Thymus (tissue), 11 donors: ENCODE results near the gene IFNGR2. TPM values are rescaled to one million over a fixed set of nuclear protein-coding genes. Genes with fewer than 3 reads are reported as not detected.
A peak's percentile ranks its signal among the peaks of the same experiment; 100 is the strongest.
"Not testable (repeated sequence)": the region's sequence is repeated elsewhere in the genome, so short reads cannot be mapped to it uniquely, and the experiment has no call there.

Source experiments
- DNase-seq, 9 donors: peaks; one replicate each; pipeline ENCODE4 v3.0.0-alpha.2; 2013; ENCODE audit warnings: low spot score in 9 of 9, low read depth in 6 of 9, missing footprints in 1 of 9
- H3K27ac ChIP-seq, 2 donors: one replicate each; pipeline ENCODE4 v1.5.1; 2013; ENCODE audit warnings: control low read depth in 1 of 2, low read depth in 1 of 2, low read length in 1 of 2, mild to moderate bottlenecking in 1 of 2, moderate library complexity in 1 of 2
- H3K27me3 ChIP-seq, 2 donors: one replicate each; pipeline ENCODE4 v1.5.1; 2013; ENCODE audit warnings: low read length in 1 of 2; ENCODE audit not compliant: control insufficient read depth in 2 of 2, insufficient read depth in 1 of 2
- H3K36me3 ChIP-seq, 2 donors: one replicate each; pipeline ENCODE4 v1.5.1; 2013; ENCODE audit warnings: low read length in 1 of 2, mild to moderate bottlenecking in 1 of 2, moderate library complexity in 1 of 2; ENCODE audit not compliant: control insufficient read depth in 2 of 2, insufficient read depth in 2 of 2
- H3K4me1 ChIP-seq, 2 donors: one replicate each; pipeline ENCODE4 v1.5.1; 2013; ENCODE audit warnings: low read length in 2 of 2; ENCODE audit not compliant: control insufficient read depth in 2 of 2, insufficient read depth in 2 of 2
- H3K4me3 ChIP-seq, 2 donors: one replicate each; pipeline ENCODE4 v1.5.1; 2013; ENCODE audit warnings: low read length in 2 of 2, control low read depth in 1 of 2, mild to moderate bottlenecking in 1 of 2
- H3K9me3 ChIP-seq, 2 donors: one replicate each; pipeline ENCODE4 v1.5.1; 2013; ENCODE audit warnings: low read length in 1 of 2, mild to moderate bottlenecking in 1 of 2; ENCODE audit not compliant: control insufficient read depth in 2 of 2, insufficient read depth in 1 of 2
- WGBS: extraction: QIAGEN DNeasy Blood & Tissue Kit; methylation state at CpG from one replicate; pipeline ENCODE4 v1.1.7; 2013; 5-methylcytosine and 5-hydroxymethylcytosine counted together
- polyA plus RNA-seq: library from polyadenylated mRNA; stranded (reverse); fragments of 200-250 nt; gene quantifications from one replicate; pipeline ENCODE4 v1.2.3, GENCODE V29; 2013
- total RNA-seq: library from RNA; stranded (reverse); fragments of 120-200 nt; gene quantifications from one replicate; pipeline ENCODE4 v1.2.4, GENCODE V29; 2013
- donor health status: healthy.

Gene IFNGR2
- total and polyA plus RNA-seq, 2 donors = 50.7 to 111 TPM

- peak overlapping the region; percentile 72 to 82 for H3K27ac ChIP-seq
- H3K4me1 ChIP-seq = peaks cover 4 to 18% of the 10 kb centered on the region in 2 donors
- peaks cover 0 to 4% of the 10 kb centered on the region in 2 donors for H3K9me3 ChIP-seq
- H3K36me3 ChIP-seq = no peaks in the 10 kb centered on the region
- H3K27me3 ChIP-seq = peaks cover 0 to 11% of the 10 kb centered on the region in 2 donors
- peak overlapping the region; percentile 69 to 82 for H3K4me3 ChIP-seq
- DNase-seq = peak in 3 of 9 donors; percentile 13 to 47 (median 15)
- WGBS = 12% methylated on average over 47 of the region's 47 CpGs
These were observed 773 bp downstream of the IFNGR2 start for GRCh38 chr21:33403786-33404585.

GRCh38 chr21:33406493-33406892, 3.3 kb downstream of the IFNGR2 start:
- H3K27ac ChIP-seq = no peak overlapping the region
- peaks cover 4 to 5% of the 10 kb centered on the region in 2 donors for H3K36me3 ChIP-seq
- H3K4me3 ChIP-seq = no peak overlapping the region
- peaks cover 0 to 4% of the 10 kb centered on the region in 2 donors for H3K9me3 ChIP-seq
- WGBS = 68% methylated on average over 5 of the region's 5 CpGs
- DNase-seq = no peak
- peaks cover 4 to 18% of the 10 kb centered on the region in 2 donors for H3K4me1 ChIP-seq
- H3K27me3 ChIP-seq = peaks cover 0 to 11% of the 10 kb centered on the region in 2 donors

GRCh38 chr21:33411949-33412430, 8.8 kb downstream of the IFNGR2 start:
- no peak overlapping the region for H3K27ac ChIP-seq
- WGBS = 97% methylated on average over 8 of the region's 8 CpGs
- H3K36me3 ChIP-seq = peaks cover 18 to 21% of the 10 kb centered on the region in 2 donors
- H3K4me3 ChIP-seq = no peak overlapping the region
- H3K9me3 ChIP-seq = no peaks in the 10 kb centered on the region
- H3K4me1 ChIP-seq = no peaks in the 10 kb centered on the region
- H3K27me3 ChIP-seq = no peaks in the 10 kb centered on the region
- no peak for DNase-seq

- peaks cover 18 to 21% of the 10 kb centered on the region in 2 donors for H3K36me3 ChIP-seq
- not testable (repeated sequence) for H3K27me3 ChIP-seq, H3K27ac ChIP-seq, H3K4me1 ChIP-seq, H3K4me3 ChIP-seq, H3K9me3 ChIP-seq, DNase-seq
- WGBS = 94% methylated on average over 12 of the region's 12 CpGs
These were observed 9.2 kb downstream of the IFNGR2 start for GRCh38 chr21:33412439-33412831.

GRCh38 chr21:33412832-33413519, 9.8 kb downstream of the IFNGR2 start:
- H3K27ac ChIP-seq = peak overlapping the region in 1 of 2 donors; percentile 65
- DNase-seq = no peak
- peaks cover 18 to 21% of the 10 kb centered on the region in 2 donors for H3K36me3 ChIP-seq
- 83% methylated on average over 9 of the region's 9 CpGs for WGBS
- H3K4me1 ChIP-seq = no peaks in the 10 kb centered on the region
- H3K9me3 ChIP-seq = no peaks in the 10 kb centered on the region
- H3K27me3 ChIP-seq = no peaks in the 10 kb centered on the region
- no peak overlapping the region for H3K4me3 ChIP-seq

GRCh38 chr21:33414068-33414467, 10.9 kb downstream of the IFNGR2 start:
- 92% methylated on average over 14 of the region's 14 CpGs for WGBS
- Histone ChIP-seq H3K27ac (no peak overlapping the region), H3K9me3 (no peaks in the 10 kb centered on the region), H3K27me3 (no peaks in the 10 kb centered on the region), H3K36me3 (peaks cover 18 to 21% of the 10 kb centered on the region in 2 donors), H3K4me3 (no peak overlapping the region), H3K4me1 (no peaks in the 10 kb centered on the region)
- DNase-seq = no peak

GRCh38 chr21:33414926-33415325, 11.7 kb downstream of the IFNGR2 start:
- no peak overlapping the region for H3K27ac ChIP-seq
- H3K27me3 ChIP-seq = no peaks in the 10 kb centered on the region
- no peaks in the 10 kb centered on the region for H3K9me3 ChIP-seq
- no peak for DNase-seq
- WGBS = 98% methylated on average over 11 of the region's 11 CpGs
- peaks cover 23 to 27% of the 10 kb centered on the region in 2 donors for H3K36me3 ChIP-seq
- H3K4me1 ChIP-seq = no peaks in the 10 kb centered on the region
- H3K4me3 ChIP-seq = no peak overlapping the region

GRCh38 chr21:33418691-33419090, 15.5 kb downstream of the IFNGR2 start:
- WGBS = 94% methylated on average over 2 of the region's 2 CpGs
- Histone ChIP-seq H3K9me3 (no peaks in the 10 kb centered on the region), H3K36me3 (peaks cover 36% of the 10 kb centered on the region in 2 donors), H3K27me3 (no peaks in the 10 kb centered on the region), H3K27ac (no peak overlapping the region), H3K4me3 (no peak overlapping the region), H3K4me1 (no peaks in the 10 kb centered on the region)
- DNase-seq = no peak

GRCh38 chr21:33419538-33420123, 16.4 kb downstream of the IFNGR2 start:
- H3K27ac ChIP-seq = peak overlapping the region in 1 of 2 donors; percentile 31

More at GRCh38 chr21:33419538-33420123, 16.4 kb downstream of the IFNGR2 start:
- H3K4me3 ChIP-seq = no peak overlapping the region
- H3K4me1 ChIP-seq = no peaks in the 10 kb centered on the region
- WGBS = over 99% methylated on average over 12 of the region's 12 CpGs
- H3K27me3 ChIP-seq = no peaks in the 10 kb centered on the region
- peaks cover 34 to 42% of the 10 kb centered on the region in 2 donors for H3K36me3 ChIP-seq
- no peaks in the 10 kb centered on the region for H3K9me3 ChIP-seq
- DNase-seq = no peak
